Measurements from ENCODE around the gene TSPAN5.

The TSPAN5 gene

DNA sequence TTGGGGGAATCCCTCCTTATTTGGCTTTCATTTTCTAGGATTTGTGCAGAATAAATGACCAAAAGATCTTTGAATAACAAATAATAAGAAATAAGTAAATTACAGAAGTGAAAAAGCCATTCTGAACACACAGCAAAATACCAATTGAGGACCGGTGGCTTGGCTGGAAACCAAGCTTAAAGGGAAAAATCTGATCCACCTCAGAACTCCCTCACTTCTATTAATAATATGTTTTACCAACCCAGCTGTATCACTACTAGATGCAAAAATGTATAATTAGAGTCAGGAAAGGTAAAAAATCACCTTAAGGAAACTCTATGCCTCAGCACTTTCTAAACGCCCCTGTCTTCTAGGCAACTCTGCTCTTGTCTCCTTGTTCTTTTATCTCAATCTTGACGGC is 77.3 kb downstream of the TSPAN5 start:
- no peak for DNase-seq

DNA sequence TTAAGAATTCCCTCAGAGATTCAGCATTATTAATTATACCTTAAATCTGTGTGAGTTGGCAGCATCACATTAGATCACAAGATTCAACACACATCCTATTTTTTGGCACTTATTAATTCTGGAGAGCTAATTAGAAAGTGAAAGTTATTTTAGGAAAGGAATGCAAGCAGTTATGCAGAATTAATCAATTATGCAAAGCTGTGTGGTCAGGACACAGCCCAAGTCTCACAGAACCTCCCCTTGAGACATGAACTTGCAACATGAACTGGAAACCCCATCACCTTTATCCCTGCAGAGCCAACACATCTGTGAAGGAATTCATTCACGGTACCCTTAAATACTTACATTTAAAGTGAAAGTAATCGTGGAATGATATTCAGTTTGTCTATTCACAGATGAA is 80.5 kb downstream of the TSPAN5 start:
- no peak for DNase-seq

- no peak for DNase-seq
These were observed 83.6 kb downstream of the TSPAN5 start for GRCh38 chr4:98574816-98575215.

GRCh38 chr4:98573791-98574190 is 84.6 kb downstream of the TSPAN5 start:
- DNase-seq, result no peak

GRCh38 chr4:98572697-98573096 is 85.7 kb downstream of the TSPAN5 start:
- DNase-seq, result no peak

GRCh38 chr4:98571161-98571786 is 87.1 kb downstream of the TSPAN5 start:
- no peak for DNase-seq

- no peak for DNase-seq
These were observed 88.1 kb downstream of the TSPAN5 start for GRCh38 chr4:98570151-98570797.

GRCh38 chr4:98568941-98569663 is 89.3 kb downstream of the TSPAN5 start:
- DNase-seq, result no peak

GRCh38 chr4:98567611-98568010 is 90.8 kb downstream of the TSPAN5 start:
- DNase-seq, result no peak

- no peak for DNase-seq
These were observed 91.9 kb downstream of the TSPAN5 start for GRCh38 chr4:98566361-98567008.

DNA sequence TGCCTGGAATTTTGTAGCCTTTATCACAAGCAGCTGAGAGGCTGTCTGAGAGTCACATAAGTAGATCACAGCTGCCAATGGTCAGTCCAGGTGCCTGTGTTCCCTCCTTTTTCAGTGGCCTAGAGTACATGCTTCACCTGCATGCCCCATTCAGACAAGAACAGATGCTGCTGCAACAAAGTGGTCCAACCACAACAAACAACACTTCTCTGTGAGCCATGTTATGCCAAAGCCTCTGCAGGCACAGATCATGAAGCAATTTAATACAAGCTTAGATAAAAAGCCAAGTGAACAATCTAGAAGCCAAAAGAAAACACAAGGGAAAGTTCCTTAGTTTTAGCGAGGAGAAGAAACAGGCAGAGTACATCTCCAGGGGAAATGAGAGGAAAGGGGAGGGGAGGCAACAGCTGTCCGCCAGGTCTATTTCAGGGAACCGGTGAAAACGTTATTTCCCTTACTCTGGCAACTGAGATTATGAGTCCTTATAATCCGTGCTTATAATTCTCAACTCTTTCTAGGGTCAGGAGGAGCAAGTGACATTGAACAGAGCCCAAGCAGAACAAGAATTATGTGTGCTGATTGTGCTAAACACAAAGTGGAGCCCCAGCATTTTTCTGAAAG is 92.6 kb downstream of the TSPAN5 start:
- DNase-seq, result no peak

- no peak for DNase-seq
These were observed 93.6 kb downstream of the TSPAN5 start for GRCh38 chr4:98564852-98565251.

DNA sequence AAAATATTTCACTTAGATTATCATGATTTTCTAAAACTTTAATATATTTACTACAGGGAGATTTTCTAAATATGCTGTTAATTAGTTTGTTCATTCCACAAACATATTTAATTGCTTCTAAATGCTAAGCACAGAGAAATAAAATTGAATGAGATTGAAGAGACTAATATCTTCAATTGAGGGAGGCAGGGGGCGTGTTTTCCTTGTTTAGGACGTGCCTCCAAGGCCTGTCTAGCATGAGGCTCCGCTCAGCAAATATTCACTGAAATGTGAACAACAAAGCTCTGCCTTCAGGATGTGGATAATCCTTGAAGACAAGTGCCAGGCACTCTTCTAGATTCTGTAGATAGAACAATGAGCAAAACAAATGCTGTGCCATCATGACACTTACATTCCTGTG is 98.1 kb downstream of the TSPAN5 start:
- DNase-seq, result no peak

GRCh38 chr4:98558471-98559169 is 99.8 kb downstream of the TSPAN5 start:
- DNase-seq, result no peak

DNA sequence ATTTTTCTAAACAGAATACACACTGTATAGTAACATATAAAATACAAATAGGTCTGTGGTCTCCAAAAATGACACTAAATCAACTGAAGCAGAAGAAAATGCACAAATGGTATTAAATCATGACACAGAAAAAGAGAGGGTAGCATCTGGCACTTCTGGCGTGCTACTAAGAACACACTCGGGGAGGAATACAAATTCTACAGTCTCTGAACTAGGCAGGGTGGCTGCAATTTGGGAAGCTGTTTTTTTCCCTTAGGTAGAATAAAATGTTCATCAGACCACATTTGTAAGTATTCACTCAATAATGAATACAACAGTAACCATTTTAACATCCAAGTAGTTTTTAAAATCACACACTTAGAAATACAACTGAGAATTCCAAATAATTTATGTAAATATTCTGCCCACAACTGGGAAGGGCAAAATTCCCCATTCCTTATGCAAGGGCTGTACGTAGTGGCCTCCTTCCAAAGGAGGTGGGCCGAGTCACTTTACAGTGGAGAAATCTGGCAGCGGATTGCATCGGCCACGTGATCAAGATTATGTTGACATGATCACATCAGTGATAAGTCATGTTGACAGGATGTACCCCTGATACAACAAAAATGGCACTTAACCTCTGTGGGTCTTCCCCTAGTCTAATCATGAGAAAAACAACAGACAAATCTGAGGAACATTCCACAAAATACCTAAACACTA is 101.1 kb downstream of the TSPAN5 start:
- no peak for DNase-seq

DNA sequence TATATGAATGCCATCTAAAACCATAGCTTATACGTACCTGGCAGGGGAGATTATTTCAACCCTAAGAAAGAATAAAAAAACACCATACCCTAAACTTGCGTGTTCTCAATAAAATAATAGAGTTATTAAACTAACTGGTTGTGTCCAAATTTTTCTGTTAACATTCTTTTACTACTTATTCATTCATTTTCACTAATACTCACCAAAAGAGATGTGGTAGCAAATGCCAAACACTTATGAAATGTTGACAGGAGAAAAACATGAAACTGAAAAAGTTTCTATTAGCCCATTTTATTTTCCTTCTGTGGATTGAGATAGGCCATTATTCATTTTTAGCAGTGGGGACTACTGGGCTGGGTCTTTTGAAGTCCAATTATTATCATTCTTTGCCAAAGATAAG is 102.0 kb downstream of the TSPAN5 start:
- no peak for DNase-seq

DNA sequence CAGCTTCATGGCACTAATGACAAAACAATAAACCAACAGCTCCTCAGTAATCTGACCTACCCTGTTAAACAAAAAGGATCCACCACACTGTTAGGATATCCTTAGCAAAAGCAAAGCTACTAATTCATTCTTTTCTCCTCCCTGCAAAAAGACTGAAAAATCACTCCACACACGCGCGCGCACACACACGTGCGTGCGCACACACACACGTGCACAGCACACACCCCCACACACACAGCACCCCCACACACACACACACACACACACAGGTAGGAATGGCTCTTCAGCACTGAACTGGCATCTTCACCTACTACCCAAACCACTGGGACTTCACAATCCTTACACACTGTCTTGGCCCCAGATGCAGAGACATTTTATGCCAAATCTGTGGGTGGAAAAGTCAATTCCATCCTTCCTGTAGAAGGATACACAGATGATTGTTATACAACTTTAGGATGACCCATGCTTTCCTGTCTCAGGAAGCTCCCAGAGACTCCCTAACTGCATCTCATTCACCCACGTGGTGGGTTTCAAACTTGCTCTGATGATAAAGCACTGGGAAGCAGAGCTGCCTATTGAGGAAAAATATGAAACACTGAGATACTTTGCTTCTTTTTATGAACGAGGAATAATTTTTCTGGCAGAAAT is 102.5 kb downstream of the TSPAN5 start:
- no peak for DNase-seq

GRCh38 chr4:98546910-98547594 is 111.4 kb downstream of the TSPAN5 start:
- DNase-seq, result no peak

GRCh38 chr4:98544818-98545414 is 113.5 kb downstream of the TSPAN5 start:
- no peak for DNase-seq

- DNase-seq, result no peak
These were observed 114.1 kb downstream of the TSPAN5 start for GRCh38 chr4:98544141-98544817.

Measured in GOT3 (cell line).